IPS-NIHi7 (cell line): ENCODE measurements around the gene CPNE2.

Source experiments
- DNase-seq: peaks from one replicate; pipeline ENCODE4 v3.0.0; 2012; ENCODE audit warnings: mixed read lengths; ENCODE audit errors: extremely low spot score

The CPNE2 gene

GRCh38 chr16:57123974-57124674, 31.7 kb downstream of the CPNE2 start:
- DNase-seq, result no peak

- no peak for DNase-seq
Observed at GRCh38 chr16:57125376-57125775, 33.0 kb downstream of the CPNE2 start.

- no peak for DNase-seq
Observed at GRCh38 chr16:57125969-57126368, 33.6 kb downstream of the CPNE2 start.

- no peak for DNase-seq
Observed at GRCh38 chr16:57126411-57126810, 34.0 kb downstream of the CPNE2 start.

- DNase-seq, result no peak
Observed at GRCh38 chr16:57127037-57127763, 34.8 kb downstream of the CPNE2 start.

GRCh38 chr16:57127836-57128235, 35.5 kb downstream of the CPNE2 start:
- DNase-seq, result no peak

- no peak for DNase-seq
Observed at GRCh38 chr16:57128771-57129389, 36.5 kb downstream of the CPNE2 start.

GRCh38 chr16:57130950-57131321, 38.6 kb downstream of the CPNE2 start:
- DNase-seq, result no peak

GRCh38 chr16:57131351-57131970, 39.1 kb downstream of the CPNE2 start:
- no peak for DNase-seq

GRCh38 chr16:57132470-57132869, 40.1 kb downstream of the CPNE2 start:
- no peak for DNase-seq

- no peak for DNase-seq
Observed at GRCh38 chr16:57133031-57133430, 40.6 kb downstream of the CPNE2 start.

- no peak for DNase-seq
Observed at GRCh38 chr16:57133886-57134285, 41.5 kb downstream of the CPNE2 start.

- DNase-seq, result no peak
Observed at GRCh38 chr16:57134982-57135381, 42.6 kb downstream of the CPNE2 start.

- DNase-seq, result no peak
Observed at GRCh38 chr16:57137043-57137442, 44.7 kb downstream of the CPNE2 start.

GRCh38 chr16:57137566-57138273, 45.3 kb downstream of the CPNE2 start:
- DNase-seq, result no peak

GRCh38 chr16:57138281-57138935, 46.0 kb downstream of the CPNE2 start:
- no peak for DNase-seq

GRCh38 chr16:57140931-57141668, 48.7 kb downstream of the CPNE2 start:
- DNase-seq, result no peak

- DNase-seq, result no peak
Observed at GRCh38 chr16:57141822-57142631, 49.6 kb downstream of the CPNE2 start.

- DNase-seq, result no peak
Observed at GRCh38 chr16:57143149-57143921, 51.0 kb downstream of the CPNE2 start.
